GM10248 (cell line): ENCODE results near the gene SHBG.

Experiments used
- CTCF ChIA-PET: fragments of 300-600 bp; sonication (Branson Sonifier 250); formaldehyde crosslinking; extraction: SDS; loops from one replicate; lab custom pipeline; 2021; ENCODE audit warnings: antibody characterized with exemption; lab: Yijun Ruan, JAX
- POLR2A ChIA-PET: fragments of 350-650 bp; sonication (Branson Sonifier 250); formaldehyde crosslinking; extraction: SDS; loops from one replicate; lab custom pipeline; 2020; ENCODE audit warnings: antibody characterized with exemption; lab: Yijun Ruan, JAX
- DNase-seq: peaks from one replicate; pipeline ENCODE4 v3.0.0; 2012; ENCODE audit errors: extremely low spot score
- CTCF ChIP-seq: IDR thresholded peaks from 2 replicates; pipeline ENCODE4 v1.5.1; 2012; ENCODE audit warnings: mild to moderate bottlenecking, low read depth; ENCODE audit errors: extremely low read depth, missing control alignments, control extremely low read depth

SHBG gene

GRCh38 chr17:7667656-7668406 lies 37.9 kb downstream of the SHBG start:
- TF ChIP-seq CTCF = no peak
- ChIA-PET CTCF (interaction anchor here (2.2 to 3.1 kb wide), 2 partner anchors 19 to 36 kb away, joined by 8 to 13 read pairs; partner anchors contain the start of genes SHBG, TP53 and WRAP53), POLR2A (interaction anchor here (1.5 kb wide), 1 partner anchor 20 kb away, joined by 4 read pairs; the partner anchor contains the start of gene TP53)
- DNase-seq = no peak

DNA sequence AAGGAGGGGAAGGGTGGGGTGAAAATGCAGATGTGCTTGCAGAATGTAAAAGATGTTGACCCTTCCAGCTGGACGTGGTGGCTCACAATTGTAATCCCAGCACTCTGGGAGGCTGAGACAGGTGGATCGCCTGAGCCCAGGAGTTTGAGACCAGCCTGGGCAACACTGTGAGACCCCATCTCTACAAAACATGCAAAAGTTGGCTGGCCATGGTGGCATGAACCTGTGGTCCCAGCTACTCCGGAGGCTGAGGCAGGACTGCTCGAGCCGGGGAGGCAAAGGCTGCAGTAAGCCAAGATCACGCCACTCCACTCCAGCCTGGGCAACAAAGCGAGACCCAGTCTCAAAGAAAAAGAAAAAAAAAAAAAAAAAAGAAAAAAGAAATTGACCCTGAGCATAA lies 38.5 kb downstream of the SHBG start:
- POLR2A ChIA-PET = no interaction called here
- no peak for TF ChIP-seq CTCF
- no peak for DNase-seq
- CTCF ChIA-PET = no interaction called here

GRCh38 chr17:7673239-7673638 lies 43.3 kb downstream of the SHBG start:
- CTCF ChIA-PET = interaction anchor here (1.3 to 3.0 kb wide), 8 partner anchors 11 to 392 kb away, joined by 3 to 21 read pairs (median 6); partner anchors contain the start of genes SLC2A4, TP53 and WRAP53
- POLR2A ChIA-PET = interaction anchor here (0.5 to 1.3 kb wide), 3 partner anchors 13 to 223 kb away, joined by 3 to 7 read pairs (median 4); partner anchors contain the start of gene ATP1B2
- peak; percentile 27 for TF ChIP-seq CTCF
- no peak for DNase-seq

- POLR2A ChIA-PET = interaction anchor here (0.7 to 1.5 kb wide), 2 partner anchors 13 to 73 kb away, joined by 3 read pairs; partner anchors contain the start of gene TP53
- CTCF ChIA-PET = interaction anchor here (1.1 to 1.2 kb wide), 2 partner anchors 12 to 40 kb away, joined by 3 to 7 read pairs; partner anchors contain the start of gene TP53
- no peak for DNase-seq
- no peak for TF ChIP-seq CTCF
Measured at GRCh38 chr17:7674934-7675333, 45.0 kb downstream of the SHBG start.

GRCh38 chr17:7676533-7676932 lies 46.6 kb downstream of the SHBG start:
- CTCF ChIA-PET = interaction anchor here (1.3 to 1.5 kb wide), 2 partner anchors 17 to 44 kb away, joined by 3 to 5 read pairs; no protein-coding TSS in a partner anchor
- POLR2A ChIA-PET = interaction anchor here (1.5 kb wide), 1 partner anchor 11 kb away, joined by 3 read pairs; the partner anchor contains the start of gene TP53
- DNase-seq = no peak
- no peak for TF ChIP-seq CTCF

DNA sequence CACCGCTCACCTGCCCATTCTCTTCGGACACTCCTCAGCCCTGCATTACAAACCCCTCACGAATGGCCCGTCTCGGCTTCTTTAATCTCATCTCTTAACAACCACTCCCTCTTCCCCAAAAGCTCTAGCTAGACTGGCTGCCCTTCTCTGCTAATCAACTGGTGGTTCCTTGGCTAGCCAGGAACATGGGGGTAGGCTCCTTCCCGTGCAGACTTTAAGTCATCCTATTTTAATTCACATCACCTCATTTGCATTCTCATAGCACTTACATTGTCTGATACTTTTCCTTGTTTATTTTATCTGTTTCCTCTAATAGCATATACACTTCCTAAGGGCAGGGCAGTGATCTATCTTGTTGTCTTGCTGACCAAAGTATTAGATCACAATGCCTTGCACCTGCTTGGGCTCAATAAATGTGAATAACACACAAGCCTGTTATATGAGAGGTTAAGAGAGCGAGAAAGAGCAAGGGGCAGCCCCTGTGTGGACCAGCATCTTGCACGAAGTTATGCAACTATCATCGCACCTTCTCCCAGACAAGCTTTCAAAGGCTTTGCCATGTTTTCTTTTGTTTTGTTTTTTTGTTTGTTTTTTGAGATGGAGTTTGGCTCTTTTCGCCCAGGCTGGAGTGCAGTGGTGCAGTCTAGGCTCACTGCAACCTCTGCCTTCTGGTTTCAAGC lies 47.6 kb downstream of the SHBG start:
- CTCF ChIA-PET = interaction anchor here (1.3 to 1.9 kb wide), 3 partner anchors 10 to 45 kb away, joined by 3 to 14 read pairs (median 5); partner anchors contain the start of genes TP53 and WRAP53
- POLR2A ChIA-PET = no interaction called here
- no peak for DNase-seq
- TF ChIP-seq CTCF = no peak
